Measurements from ENCODE around the gene CDON. TPM values are rescaled to one million over a fixed set of nuclear protein-coding genes. Genes with fewer than 3 reads are reported as not detected.

CDON gene
- total RNA-seq, 1 experiment from 2014 or later, result 10.1 TPM

DNA sequence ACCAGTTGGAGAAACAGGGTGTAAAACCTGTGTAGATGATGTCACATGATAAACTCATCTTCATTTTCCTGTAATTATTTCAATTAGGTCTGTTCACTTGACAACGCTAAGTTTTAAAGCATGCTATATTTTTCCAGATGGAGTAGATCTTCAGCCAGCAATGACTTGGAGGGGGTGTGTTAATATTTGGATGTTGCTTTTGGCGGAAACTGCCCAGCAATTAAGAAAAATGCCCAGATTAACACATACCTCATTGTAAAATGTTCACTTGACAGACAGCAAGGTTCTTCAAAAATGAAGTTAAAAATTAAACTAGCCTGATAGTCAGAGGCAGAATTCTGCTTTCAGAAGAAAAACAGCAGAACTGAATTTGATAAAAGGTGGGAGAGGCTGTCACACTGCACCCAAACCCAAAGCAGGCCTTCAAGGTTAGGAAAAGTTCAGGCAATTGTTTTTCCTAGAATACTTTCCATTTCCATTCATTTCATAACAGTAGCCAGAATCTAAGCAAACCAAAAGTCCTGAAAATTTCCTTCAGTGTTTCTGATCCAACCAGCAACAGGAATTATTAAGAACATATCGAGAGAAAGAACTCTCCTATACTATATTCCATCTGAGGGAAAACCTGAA is 83.8 kb downstream of the CDON start:
- no peak for ATAC-seq
- CTCF ChIA-PET, result no interaction called here
- no peak overlapping the region for H3K4me3 ChIP-seq (ENCODE audit: low read length)

DNA sequence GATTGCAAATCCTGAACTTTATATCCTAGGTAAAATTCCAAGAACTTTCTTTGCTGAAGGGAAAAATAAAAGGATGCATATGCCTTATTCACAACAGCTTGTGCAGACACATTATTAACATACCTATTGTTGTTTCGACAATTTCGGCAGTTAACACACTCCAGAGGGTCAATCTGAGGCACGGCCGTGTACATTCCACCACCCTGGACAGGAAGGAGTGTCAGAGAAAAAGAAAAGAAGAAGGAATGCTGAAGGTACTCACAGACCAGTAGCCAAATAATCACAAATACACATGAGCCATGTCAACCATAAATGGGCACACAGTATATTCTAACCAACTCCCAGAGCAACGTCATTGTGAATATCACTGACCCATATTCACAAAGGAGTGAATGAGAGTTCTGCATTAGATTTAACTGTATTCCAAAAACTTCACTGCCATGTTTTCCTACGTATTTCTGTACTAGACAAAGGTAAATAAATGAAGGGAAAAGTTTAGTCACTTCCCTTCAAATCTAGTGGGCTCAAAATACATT is 84.4 kb downstream of the CDON start:
- ChIA-PET POLR2A (ENCODE audit: unreplicated experiment) (no interaction called here), CTCF (no interaction called here)
- no peaks in the 10 kb centered on the region for H4K20me1 ChIP-seq (ENCODE audit: low read length)
- no peak overlapping the region for H3K4me2 ChIP-seq (ENCODE audit: low read length)
- no peak overlapping the region for H2AFZ ChIP-seq (ENCODE audit: low read length)
- no peak overlapping the region for H3K4me3 ChIP-seq (ENCODE audit: low read length)
- H3F3A ChIP-seq (ENCODE audit: low read length, unreplicated experiment), result no peaks in the 10 kb centered on the region
- H3K4me1 ChIP-seq (ENCODE audit: insufficient read depth, low read length), result no peaks in the 10 kb centered on the region; the same call in 1 of the 2 replicates
- no peak overlapping the region for H3K27ac ChIP-seq (ENCODE audit: low read length)
- no peaks in the 10 kb centered on the region for H3K79me2 ChIP-seq (ENCODE audit: low read length)
- no peaks in the 10 kb centered on the region for H3K36me3 ChIP-seq (ENCODE audit: low read depth, low read length)
- no peaks in the 10 kb centered on the region for H3K27me3 ChIP-seq (ENCODE audit: low read length)
- intact Hi-C loops (cut with micrococcal nuclease), result no loop called here
- no peak overlapping the region for H3K9ac ChIP-seq (ENCODE audit: low read length)
- DNase-seq, result no peak
- TF ChIP-seq EZH2 (IDR thresholded peaks at IDR 0.05; ENCODE audit: low read length, unreplicated experiment) (no peak), EZH2phosphoT487 (IDR thresholded peaks at IDR 0.05; ENCODE audit: borderline replicate concordance, low read length) (no peak)
- TF ChIP-seq, protein P1, sequence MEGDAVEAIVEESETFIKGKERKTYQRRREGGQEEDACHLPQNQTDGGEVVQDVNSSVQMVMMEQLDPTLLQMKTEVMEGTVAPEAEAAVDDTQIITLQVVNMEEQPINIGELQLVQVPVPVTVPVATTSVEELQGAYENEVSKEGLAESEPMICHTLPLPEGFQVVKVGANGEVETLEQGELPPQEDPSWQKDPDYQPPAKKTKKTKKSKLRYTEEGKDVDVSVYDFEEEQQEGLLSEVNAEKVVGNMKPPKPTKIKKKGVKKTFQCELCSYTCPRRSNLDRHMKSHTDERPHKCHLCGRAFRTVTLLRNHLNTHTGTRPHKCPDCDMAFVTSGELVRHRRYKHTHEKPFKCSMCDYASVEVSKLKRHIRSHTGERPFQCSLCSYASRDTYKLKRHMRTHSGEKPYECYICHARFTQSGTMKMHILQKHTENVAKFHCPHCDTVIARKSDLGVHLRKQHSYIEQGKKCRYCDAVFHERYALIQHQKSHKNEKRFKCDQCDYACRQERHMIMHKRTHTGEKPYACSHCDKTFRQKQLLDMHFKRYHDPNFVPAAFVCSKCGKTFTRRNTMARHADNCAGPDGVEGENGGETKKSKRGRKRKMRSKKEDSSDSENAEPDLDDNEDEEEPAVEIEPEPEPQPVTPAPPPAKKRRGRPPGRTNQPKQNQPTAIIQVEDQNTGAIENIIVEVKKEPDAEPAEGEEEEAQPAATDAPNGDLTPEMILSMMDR (conservative IDR thresholded peaks at IDR 0.05; ENCODE audit: low read depth, low read length), result no peak
- no peaks in the 10 kb centered on the region for H3K9me2 ChIP-seq (replicated peaks; ENCODE audit: low read length)
- BruUV-seq (replicated peaks), result no TSS peak
- no peak for ATAC-seq
- H3K9me3 ChIP-seq (ENCODE audit: low read length), result no peaks in the 10 kb centered on the region

More for the DNA sequence above, 83.8 kb downstream of the CDON start:
- no peak for TF ChIP-seq EZH2phosphoT487 (IDR thresholded peaks at IDR 0.05; ENCODE audit: borderline replicate concordance, low read length)
- H3K27ac ChIP-seq (ENCODE audit: low read length), result no peak overlapping the region
- no peak overlapping the region for H3K4me2 ChIP-seq (ENCODE audit: low read length)
- H3K79me2 ChIP-seq (ENCODE audit: low read length), result no peaks in the 10 kb centered on the region
- H2AFZ ChIP-seq (ENCODE audit: low read length), result no peak overlapping the region
- H3K27me3 ChIP-seq (ENCODE audit: low read length), result no peaks in the 10 kb centered on the region
- intact Hi-C loops (cut with micrococcal nuclease), result no loop called here
- H3K36me3 ChIP-seq (ENCODE audit: low read depth, low read length), result no peaks in the 10 kb centered on the region
- no peaks in the 10 kb centered on the region for H4K20me1 ChIP-seq (ENCODE audit: low read length)
- no peaks in the 10 kb centered on the region for H3F3A ChIP-seq (ENCODE audit: low read length, unreplicated experiment)
- no peak for DNase-seq
- POLR2A ChIA-PET (ENCODE audit: unreplicated experiment), result no interaction called here
- no TSS peak for BruUV-seq (replicated peaks)
- no peaks in the 10 kb centered on the region for H3K9me3 ChIP-seq (ENCODE audit: low read length)
- peaks cover 6% of the 10 kb centered on the region for H3K4me1 ChIP-seq (ENCODE audit: insufficient read depth, low read length)
- no peak overlapping the region for H3K9ac ChIP-seq (ENCODE audit: low read length)
- no peaks in the 10 kb centered on the region for H3K9me2 ChIP-seq (replicated peaks; ENCODE audit: low read length)

DNA sequence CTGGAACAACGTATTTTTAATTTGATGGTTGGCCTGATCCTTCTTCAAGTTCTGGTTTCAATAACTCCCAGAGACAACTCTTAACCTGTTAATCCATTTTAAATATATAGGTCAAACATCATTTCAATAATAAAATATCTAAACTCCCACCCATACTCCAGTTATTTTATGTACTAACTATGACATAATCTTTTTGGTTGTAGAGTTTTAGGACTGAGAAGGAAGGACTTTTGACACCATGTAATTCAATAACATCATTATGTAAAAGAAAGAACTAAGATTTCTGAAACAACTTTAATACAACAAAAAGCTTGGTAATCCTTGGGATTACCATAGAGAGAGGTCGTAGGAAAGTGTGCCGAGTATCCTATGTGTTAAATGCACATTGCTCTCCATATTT is 85.3 kb downstream of the CDON start:
- Histone ChIP-seq H3K79me2 (ENCODE audit: low read length) (no peaks in the 10 kb centered on the region), H3K4me1 (ENCODE audit: insufficient read depth, low read length) (no peaks in the 10 kb centered on the region), H3K27ac (ENCODE audit: low read length) (no peak overlapping the region), H3K27me3 (ENCODE audit: low read length) (no peaks in the 10 kb centered on the region), H3K9me2 (replicated peaks; ENCODE audit: low read length) (no peaks in the 10 kb centered on the region), H3K9ac (ENCODE audit: low read length) (no peak overlapping the region), H3F3A (ENCODE audit: low read length, unreplicated experiment) (no peaks in the 10 kb centered on the region), H3K36me3 (ENCODE audit: low read depth, low read length) (no peaks in the 10 kb centered on the region), H3K9me3 (ENCODE audit: low read length) (no peaks in the 10 kb centered on the region), H3K4me3 (ENCODE audit: low read length) (no peak overlapping the region), H4K20me1 (ENCODE audit: low read length) (no peaks in the 10 kb centered on the region), H3K4me2 (ENCODE audit: low read length) (no peak overlapping the region), H2AFZ (ENCODE audit: low read length) (no peak overlapping the region)
- BruUV-seq (replicated peaks), result no TSS peak
- DNase-seq (no peak), ATAC-seq (no peak)
- ChIA-PET CTCF (no interaction called here), POLR2A (ENCODE audit: unreplicated experiment) (interaction anchor here (0.7 kb wide), 1 partner anchor 90 kb away, joined by 3 read pairs; the partner anchor contains the start of gene HYLS1)
- intact Hi-C loops (cut with micrococcal nuclease), result no loop called here
- no peak for TF ChIP-seq EZH2 (IDR thresholded peaks at IDR 0.05; ENCODE audit: low read length, unreplicated experiment)
- TF ChIP-seq, protein P1 (conservative IDR thresholded peaks at IDR 0.05; ENCODE audit: low read depth, low read length), result no peak
- no peak for TF ChIP-seq EZH2phosphoT487 (IDR thresholded peaks at IDR 0.05; ENCODE audit: borderline replicate concordance, low read length)
